Neural progenitor cell (in vitro differentiated cells): ENCODE results near the gene CUBN.

Experiments used
- CTCF ChIP-seq: fragments of 200-600 bp; sonication (generic); IDR thresholded peaks from 2 replicates; pipeline ENCODE4 v1.5.1; 2017; ENCODE audit warnings: antibody characterized with exemption, mild to moderate bottlenecking
- EZH2phosphoT487 ChIP-seq: fragments of 200-600 bp; sonication (generic); IDR thresholded peaks from 2 replicates; pipeline ENCODE4 v1.6.1; 2017; ENCODE audit warnings: antibody characterized with exemption

DNA sequence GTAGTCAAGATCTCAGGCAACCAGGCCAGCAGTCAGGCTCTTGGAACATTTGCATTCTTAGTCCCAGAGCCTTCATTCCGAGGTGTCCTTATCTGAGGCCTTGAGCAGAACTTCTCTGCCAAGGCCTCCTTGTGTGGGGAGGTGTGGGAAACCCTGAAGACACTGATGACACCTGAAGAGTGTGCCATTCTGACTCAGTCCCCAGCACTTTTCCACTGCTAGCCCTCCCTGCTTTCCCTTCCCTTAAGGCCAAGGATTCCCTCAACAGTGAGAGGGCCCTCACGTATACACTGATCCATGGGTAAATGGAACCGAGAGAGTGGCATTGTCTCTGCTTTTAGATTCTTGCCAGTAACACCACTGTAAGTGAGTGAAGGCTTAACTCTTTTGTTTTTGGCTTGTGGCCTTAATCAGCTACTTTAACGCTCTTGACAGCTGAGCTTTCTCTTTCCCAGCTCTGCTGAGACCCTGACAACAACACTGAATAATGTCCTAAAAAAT lies 41.6 kb upstream of the CUBN start:
- TF ChIP-seq EZH2phosphoT487 (no peak), CTCF (no peak)
